Heart left ventricle (tissue), 13 donors: Measurements from ENCODE around the gene HOMEZ.

Source experiments
- POLR2A ChIP-seq, 2 donors: fragments of 450-650 bp; IDR thresholded peaks; one replicate each; pipeline ENCODE4 v1.6.1; 2017; ENCODE audit warnings: antibody characterized with exemption in 2 of 2, mild to moderate bottlenecking in 2 of 2, moderate library complexity in 2 of 2
- TF ChIP-seq, protein P1 (sequence below), 12 donors: fragments of 200-600 bp; sonication (generic) in 4 of 12; IDR thresholded peaks; one replicate each; pipeline versions ENCODE4 v1.5.0 to v1.8.0; 2018 to 2022; ENCODE audit warnings: antibody characterized with exemption in 12 of 12, mild to moderate bottlenecking in 5 of 12
- donor health status: ischemic (EF 13 %, LVEDD 7.1; RV severe dilation, severe dysfunction).
- donor health status: DM: no; HTN: yes; CAD: no.
- donor health status: DM: no; HTN: no; CAD: no.
- donor health status: ischemic (EF 25% LVEDD 6.9; RV normal size, moderate dysfunction).
- donor health status: ischemic (EF 25% LVEDD 5.7; RV mildly dilated, moderate dysfunction).
- donor health status: ischemic (EF 35%, LVEDD 5.7; RV mildly dilated, moderate dysfunction).
- donor health status: nonischemic (EF 11% LVEDD 7.7; RV severe dilation, severe dysfunction).
- donor health status: DM: yes; HTN: yes; CAD: no.
- donor health status: PGD.
- donor health status: ischemic (EF 29% LVEDD 5.4; RV normal size, mild dysfunction).
- donor health status: nonischemic (EF 23%, LVEDD 6.1; RV moderate dilation, normal function).

DNA sequence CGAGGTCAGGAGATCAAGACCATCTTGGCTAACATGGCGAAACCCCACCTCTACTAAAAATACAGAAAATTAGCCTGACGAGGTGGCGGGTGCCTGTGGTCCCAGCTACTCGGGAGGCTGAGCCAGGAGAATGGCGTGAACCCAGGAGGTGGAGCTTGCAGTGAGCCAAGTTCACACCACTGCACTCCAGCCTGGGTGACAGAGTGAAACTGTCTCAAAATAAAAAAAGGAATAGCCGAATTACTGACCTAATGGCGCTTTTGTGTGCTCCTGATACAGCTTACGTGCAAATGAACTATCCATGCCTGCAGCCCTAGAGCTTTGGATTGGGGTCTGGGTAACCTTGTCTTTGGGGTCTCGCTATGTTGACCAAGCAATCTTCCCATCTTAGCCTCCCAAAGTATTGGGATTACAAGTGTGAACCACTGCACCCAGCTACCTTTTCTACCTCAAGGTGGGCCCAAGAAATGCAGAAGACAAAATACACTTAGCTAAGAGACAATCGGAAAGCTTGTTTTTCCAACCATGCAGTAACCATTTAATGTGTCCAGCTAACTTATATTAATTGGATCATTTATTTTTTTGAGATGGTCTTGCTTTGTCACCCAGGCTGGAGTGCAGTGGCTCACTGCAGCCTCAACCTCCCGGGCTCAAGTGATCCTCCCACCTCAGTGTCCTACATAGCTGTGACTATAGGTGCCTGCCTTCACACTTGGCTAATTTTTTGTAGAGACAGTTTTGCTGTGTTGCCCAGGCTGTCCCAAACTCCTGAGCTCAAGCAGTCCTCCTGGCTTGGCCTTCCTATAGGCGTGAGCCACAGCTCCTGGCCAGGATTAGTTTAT, 40.8 kb upstream of the HOMEZ start:
- TF ChIP-seq, protein P1, sequence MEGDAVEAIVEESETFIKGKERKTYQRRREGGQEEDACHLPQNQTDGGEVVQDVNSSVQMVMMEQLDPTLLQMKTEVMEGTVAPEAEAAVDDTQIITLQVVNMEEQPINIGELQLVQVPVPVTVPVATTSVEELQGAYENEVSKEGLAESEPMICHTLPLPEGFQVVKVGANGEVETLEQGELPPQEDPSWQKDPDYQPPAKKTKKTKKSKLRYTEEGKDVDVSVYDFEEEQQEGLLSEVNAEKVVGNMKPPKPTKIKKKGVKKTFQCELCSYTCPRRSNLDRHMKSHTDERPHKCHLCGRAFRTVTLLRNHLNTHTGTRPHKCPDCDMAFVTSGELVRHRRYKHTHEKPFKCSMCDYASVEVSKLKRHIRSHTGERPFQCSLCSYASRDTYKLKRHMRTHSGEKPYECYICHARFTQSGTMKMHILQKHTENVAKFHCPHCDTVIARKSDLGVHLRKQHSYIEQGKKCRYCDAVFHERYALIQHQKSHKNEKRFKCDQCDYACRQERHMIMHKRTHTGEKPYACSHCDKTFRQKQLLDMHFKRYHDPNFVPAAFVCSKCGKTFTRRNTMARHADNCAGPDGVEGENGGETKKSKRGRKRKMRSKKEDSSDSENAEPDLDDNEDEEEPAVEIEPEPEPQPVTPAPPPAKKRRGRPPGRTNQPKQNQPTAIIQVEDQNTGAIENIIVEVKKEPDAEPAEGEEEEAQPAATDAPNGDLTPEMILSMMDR (IDR thresholded peaks at IDR 0.05) = no peak
- no peak for TF ChIP-seq POLR2A (IDR thresholded peaks at IDR 0.05)
